ENCODE results near the gene PDSS2. TPM values are rescaled to one million over a fixed set of nuclear protein-coding genes. Genes with fewer than 3 reads are reported as not detected.

Gene PDSS2
- total RNA-seq, 4 donors from 2014 or later: 6.5 to 9.6 (median 8.8) TPM

DNA sequence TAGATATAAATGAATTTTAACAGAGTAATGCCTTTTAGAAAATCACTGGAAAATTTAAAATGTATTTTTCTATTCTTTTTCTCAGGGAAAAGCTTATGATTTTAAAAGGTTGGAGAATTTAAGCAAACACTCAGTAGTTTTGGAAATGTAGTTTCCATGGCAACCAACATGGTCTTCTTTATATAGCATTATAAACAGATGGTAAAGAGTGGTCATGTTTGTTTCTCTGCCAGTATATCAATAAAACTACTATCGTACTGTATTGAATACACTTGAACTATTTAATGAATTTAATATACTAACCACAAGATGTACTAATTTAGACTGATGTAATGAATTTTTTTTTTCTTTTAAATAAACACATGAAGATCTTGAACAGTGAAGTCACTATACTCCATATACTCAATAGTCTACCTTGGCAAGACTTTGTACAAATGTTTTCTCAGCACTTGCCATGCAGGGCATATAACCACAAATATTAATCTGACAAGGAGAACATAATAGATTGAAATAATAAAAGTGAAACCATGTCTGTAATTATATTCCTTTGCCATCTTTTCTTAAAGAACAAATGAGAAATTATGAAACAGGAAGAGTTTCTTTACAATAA, 105.5 kb downstream of the PDSS2 start:
- ATAC-seq (ENCODE audit: low FRiP score) (no peak), DNase-seq (ENCODE audit: low spot score) (no peak)
- TF ChIP-seq, protein P1, sequence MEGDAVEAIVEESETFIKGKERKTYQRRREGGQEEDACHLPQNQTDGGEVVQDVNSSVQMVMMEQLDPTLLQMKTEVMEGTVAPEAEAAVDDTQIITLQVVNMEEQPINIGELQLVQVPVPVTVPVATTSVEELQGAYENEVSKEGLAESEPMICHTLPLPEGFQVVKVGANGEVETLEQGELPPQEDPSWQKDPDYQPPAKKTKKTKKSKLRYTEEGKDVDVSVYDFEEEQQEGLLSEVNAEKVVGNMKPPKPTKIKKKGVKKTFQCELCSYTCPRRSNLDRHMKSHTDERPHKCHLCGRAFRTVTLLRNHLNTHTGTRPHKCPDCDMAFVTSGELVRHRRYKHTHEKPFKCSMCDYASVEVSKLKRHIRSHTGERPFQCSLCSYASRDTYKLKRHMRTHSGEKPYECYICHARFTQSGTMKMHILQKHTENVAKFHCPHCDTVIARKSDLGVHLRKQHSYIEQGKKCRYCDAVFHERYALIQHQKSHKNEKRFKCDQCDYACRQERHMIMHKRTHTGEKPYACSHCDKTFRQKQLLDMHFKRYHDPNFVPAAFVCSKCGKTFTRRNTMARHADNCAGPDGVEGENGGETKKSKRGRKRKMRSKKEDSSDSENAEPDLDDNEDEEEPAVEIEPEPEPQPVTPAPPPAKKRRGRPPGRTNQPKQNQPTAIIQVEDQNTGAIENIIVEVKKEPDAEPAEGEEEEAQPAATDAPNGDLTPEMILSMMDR (IDR thresholded peaks at IDR 0.05): no peak

DNA sequence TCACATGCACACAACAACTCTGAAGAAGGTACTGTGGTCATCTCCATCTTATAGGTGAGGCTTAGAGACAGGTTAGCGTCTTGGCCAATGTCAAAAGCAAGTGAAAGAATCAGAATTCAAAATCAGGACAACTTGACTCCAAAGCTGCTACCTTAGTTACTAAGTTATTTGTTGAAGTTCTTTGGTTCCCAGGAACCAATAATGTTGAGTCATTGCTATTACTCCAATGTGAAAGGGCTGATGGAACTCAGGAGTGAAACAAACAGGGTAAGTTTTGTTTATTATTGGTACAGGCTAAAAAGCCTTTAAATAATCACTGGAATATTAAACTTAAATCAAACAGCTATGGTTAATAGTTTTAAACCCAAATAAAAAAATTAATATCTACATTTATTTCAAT, 111.1 kb downstream of the PDSS2 start:
- TF ChIP-seq, protein P1 (IDR thresholded peaks at IDR 0.05): no peak
- ATAC-seq (ENCODE audit: low FRiP score) (no peak), DNase-seq (ENCODE audit: low spot score) (no peak)

DNA sequence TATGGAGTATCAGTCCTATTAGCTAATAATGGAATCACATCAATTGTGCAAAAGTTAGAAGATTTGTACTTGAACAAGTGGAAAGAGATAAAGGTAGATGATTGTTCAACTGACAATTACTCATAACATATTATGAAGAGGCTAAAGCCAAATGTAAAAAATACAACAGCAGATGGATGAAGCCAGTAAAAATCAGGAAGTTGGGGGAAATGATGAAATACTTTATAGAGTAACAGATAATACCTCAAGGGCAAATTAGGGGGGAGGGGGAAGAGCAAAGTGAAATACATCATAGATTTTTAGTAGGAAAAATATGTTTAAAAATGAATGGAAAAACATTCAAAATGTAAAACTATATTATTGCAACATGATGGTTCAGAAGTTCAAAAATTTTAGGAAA, 114.0 kb downstream of the PDSS2 start:
- ATAC-seq (ENCODE audit: low FRiP score) (no peak), DNase-seq (ENCODE audit: low spot score) (no peak)
- TF ChIP-seq, protein P1 (IDR thresholded peaks at IDR 0.05): no peak

DNA sequence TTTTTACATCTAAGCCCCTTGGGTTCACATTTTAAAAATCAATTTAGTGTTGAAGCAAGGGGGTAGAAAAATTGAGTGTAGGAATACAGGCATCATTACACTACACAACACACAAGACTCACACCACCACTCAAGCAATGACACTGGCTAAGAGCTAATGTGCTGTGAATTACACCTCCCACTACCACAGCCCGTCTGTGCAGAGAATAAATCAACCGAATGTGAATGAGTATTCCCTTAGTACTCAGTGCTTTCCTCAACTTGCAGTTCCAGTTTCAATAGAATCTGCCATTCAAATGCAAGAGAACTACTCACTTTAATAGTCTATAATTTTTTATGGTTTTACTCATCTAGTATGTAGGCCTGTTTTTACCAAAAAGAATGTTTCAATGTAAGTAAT, 114.4 kb downstream of the PDSS2 start:
- DNase-seq (ENCODE audit: low spot score): no peak
- TF ChIP-seq, protein P1 (IDR thresholded peaks at IDR 0.05): no peak

DNA sequence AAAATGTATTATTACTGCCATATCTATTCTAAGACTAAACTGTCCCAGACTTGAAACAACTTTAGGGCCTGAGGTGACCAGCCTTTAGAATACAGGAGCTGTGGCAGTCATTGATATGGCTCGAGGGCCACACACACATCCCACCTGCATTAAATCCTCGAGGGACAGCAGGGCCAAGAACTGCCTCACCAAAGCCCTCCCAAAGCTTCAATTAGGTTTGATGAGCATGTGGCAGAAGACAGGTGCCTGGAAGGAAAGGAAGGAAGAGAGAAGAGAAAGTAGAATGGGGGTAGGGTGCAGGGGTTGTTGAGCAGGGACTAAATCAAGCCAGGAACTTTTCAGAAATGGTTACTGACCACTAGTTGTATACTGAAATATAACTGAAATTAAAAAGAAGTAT, 115.0 kb downstream of the PDSS2 start:
- TF ChIP-seq, protein P1 (IDR thresholded peaks at IDR 0.05): no peak
- no peak for DNase-seq (ENCODE audit: low spot score)
- no peak for ATAC-seq (ENCODE audit: low FRiP score)

More for the DNA sequence above, 114.4 kb downstream of the PDSS2 start:
- ATAC-seq (ENCODE audit: low FRiP score): no peak

DNA sequence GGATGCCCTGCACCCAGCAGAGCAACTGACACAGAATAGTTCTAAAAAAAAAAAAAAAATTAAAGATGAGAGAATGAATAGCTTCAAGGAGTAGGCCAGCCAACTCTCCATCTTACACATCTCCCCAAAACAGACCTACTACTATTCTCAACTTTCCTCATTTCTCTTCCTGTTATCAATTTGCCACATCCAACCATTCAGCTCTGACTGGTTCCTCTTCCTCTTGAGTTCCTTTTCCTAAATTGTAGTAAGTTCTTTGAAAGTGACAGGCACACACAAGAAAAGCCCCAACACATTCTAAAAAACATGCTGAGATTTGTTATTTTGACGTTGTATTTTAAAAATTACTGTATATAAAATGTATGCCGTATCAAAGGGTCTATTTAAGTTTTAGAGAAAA, 117.2 kb downstream of the PDSS2 start:
- no peak for ATAC-seq (ENCODE audit: low FRiP score)
- TF ChIP-seq, protein P1 (IDR thresholded peaks at IDR 0.05): no peak
- no peak for DNase-seq (ENCODE audit: low spot score)

DNA sequence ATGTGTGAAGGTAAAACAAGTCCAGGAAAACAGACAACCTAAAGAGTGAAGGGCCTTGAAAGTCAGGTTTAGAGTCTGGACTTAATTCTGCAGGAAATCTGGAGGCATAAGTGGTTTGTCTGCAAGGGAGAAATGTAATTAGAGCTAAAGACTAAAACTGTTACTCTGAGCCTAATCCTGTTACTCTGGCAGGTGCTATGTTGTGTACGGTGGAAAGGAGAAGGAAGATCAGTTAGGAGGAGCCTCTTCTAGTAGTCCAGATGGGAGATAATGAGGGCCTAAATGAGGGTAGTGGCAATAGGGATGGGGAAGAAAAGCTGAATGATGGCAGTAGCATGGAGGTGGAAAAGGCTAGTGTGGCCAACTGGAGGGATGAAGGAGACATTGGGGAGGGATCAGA, 118.5 kb downstream of the PDSS2 start:
- TF ChIP-seq, protein P1 (IDR thresholded peaks at IDR 0.05): no peak
- ATAC-seq (ENCODE audit: low FRiP score): no peak
- DNase-seq (ENCODE audit: low spot score): no peak
